ENCODE data around the gene TRRAP.

TRRAP gene

DNA sequence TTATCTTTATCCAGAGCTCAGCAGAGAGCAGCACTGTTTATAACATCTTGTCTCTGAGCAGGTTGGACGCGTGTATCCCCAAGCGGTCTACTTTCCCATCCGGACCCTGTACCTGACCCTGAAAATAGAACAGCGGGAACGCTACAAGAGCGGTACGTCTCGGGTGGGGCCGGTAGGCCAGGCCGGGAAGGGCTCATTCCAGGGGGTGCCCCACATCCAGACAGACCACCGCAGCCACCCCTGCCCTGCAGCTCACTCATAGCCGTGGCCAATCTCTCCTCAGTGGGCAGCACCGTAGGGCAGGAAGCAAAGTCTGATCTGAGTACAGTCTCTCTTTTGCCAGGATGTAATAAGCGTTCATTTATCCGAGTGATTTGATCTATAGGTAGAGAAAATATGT is 113.7 kb downstream of the TRRAP start:
- Mint-ChIP-seq H3K27ac (no peak overlapping the region), H3K4me3 (no peak overlapping the region), H3K9me3 (peaks cover 1% of the 10 kb centered on the region), H3K4me1 (no peaks in the 10 kb centered on the region), H3K36me3 (ENCODE audit: low read depth) (peaks cover 80% of the 10 kb centered on the region), H3K27me3 (ENCODE audit: low read depth, poor library complexity) (no peaks in the 10 kb centered on the region)
- DNase-seq: no peak
- TF ChIP-seq, protein P1, sequence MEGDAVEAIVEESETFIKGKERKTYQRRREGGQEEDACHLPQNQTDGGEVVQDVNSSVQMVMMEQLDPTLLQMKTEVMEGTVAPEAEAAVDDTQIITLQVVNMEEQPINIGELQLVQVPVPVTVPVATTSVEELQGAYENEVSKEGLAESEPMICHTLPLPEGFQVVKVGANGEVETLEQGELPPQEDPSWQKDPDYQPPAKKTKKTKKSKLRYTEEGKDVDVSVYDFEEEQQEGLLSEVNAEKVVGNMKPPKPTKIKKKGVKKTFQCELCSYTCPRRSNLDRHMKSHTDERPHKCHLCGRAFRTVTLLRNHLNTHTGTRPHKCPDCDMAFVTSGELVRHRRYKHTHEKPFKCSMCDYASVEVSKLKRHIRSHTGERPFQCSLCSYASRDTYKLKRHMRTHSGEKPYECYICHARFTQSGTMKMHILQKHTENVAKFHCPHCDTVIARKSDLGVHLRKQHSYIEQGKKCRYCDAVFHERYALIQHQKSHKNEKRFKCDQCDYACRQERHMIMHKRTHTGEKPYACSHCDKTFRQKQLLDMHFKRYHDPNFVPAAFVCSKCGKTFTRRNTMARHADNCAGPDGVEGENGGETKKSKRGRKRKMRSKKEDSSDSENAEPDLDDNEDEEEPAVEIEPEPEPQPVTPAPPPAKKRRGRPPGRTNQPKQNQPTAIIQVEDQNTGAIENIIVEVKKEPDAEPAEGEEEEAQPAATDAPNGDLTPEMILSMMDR (IDR thresholded peaks at IDR 0.05): no peak

DNA sequence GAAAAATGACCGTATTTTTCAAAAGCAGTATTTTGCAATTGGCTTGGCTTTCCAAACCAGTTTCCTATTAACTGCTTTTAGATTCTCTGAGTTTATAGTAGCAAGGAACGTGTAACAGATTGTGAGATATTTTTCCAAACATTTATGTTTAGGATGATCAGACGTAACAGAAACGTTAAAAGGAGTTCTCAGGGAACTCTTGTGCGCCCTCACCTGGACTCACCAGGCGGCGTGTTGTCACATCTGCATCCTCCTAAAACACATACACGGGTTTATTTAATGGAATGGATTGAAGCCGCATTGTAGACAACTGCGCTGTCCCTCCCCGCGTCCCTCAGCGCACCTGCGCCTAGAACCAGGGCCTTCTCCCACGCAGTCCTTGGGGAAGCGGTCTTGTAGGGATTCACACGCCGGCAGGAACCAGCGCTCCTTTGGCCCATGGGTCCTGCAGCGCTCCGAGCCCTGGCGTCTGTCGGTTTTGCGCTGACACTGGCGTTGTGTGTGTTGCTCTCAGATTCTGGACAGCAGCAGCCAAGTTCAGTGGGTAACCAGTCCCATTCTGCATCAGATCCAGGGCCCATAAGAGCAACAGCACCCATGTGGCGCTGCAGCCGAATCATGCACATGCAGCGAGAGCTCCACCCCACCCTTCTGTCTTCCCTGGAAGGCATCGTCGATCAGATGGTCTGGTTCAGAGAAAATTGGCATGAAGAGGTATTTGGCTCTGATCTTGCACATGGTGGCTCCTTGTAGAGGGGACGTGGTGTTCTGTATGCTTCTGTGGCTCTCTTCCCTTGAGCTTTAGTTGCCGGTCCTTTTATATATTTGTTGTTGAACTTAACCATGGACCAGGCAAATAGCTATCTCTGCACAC is 114.9 kb downstream of the TRRAP start:
- no peak for DNase-seq
- peaks cover 73% of the 10 kb centered on the region for H3K36me3 Mint-ChIP-seq (ENCODE audit: low read depth)
- TF ChIP-seq, protein P1 (IDR thresholded peaks at IDR 0.05): no peak
- H3K27ac Mint-ChIP-seq: no peak overlapping the region
- no peak overlapping the region for H3K4me3 Mint-ChIP-seq
- no peaks in the 10 kb centered on the region for H3K27me3 Mint-ChIP-seq (ENCODE audit: low read depth, poor library complexity)
- no peaks in the 10 kb centered on the region for H3K9me3 Mint-ChIP-seq
- H3K4me1 Mint-ChIP-seq: no peaks in the 10 kb centered on the region

DNA sequence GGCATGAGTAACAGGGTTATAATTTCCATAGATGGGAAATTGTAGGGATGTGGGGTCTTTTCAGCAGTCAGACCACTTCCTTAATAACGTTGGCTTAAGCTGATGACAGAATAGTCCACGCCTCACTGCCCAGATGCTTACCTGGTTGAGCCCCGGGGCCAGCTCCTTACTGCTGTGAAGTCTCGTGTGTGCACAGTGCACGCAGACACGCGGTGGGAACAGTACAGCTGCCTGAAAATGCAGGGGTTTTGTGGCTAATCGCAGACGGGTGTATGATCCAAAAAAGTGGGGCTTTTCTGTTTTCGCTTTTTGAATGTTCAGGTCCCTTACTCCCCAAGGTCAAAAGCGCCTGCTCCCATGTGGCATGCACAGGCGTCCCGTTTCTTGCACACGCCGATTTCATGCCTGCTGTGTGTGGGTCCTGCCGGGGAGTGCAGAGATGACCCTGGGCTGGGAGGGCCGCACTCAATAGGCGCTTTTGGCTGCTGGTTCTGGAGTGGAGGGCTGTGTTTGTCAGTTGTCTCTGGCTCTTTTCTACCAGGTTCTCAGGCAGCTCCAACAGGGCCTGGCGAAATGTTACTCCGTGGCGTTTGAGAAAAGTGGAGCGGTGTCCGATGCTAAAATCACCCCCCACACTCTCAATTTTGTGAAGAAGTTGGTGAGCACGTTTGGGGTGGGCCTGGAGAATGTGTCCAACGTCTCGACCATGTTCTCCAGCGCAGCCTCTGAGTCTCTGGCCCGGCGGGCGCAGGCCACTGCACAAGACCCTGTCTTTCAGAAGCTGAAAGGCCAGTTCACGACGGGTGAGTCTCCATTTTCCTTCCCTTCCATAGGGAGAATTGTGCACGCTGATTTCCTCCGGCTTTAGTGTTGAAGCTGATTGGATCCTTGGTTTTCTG is 116.0 kb downstream of the TRRAP start:
- Mint-ChIP-seq H3K27ac (no peak overlapping the region), H3K9me3 (no peaks in the 10 kb centered on the region), H3K4me1 (no peaks in the 10 kb centered on the region), H3K36me3 (ENCODE audit: low read depth) (peaks cover 71% of the 10 kb centered on the region), H3K27me3 (ENCODE audit: low read depth, poor library complexity) (no peaks in the 10 kb centered on the region), H3K4me3 (no peak overlapping the region)
- no peak for DNase-seq
- TF ChIP-seq, protein P1 (IDR thresholded peaks at IDR 0.05): no peak

DNA sequence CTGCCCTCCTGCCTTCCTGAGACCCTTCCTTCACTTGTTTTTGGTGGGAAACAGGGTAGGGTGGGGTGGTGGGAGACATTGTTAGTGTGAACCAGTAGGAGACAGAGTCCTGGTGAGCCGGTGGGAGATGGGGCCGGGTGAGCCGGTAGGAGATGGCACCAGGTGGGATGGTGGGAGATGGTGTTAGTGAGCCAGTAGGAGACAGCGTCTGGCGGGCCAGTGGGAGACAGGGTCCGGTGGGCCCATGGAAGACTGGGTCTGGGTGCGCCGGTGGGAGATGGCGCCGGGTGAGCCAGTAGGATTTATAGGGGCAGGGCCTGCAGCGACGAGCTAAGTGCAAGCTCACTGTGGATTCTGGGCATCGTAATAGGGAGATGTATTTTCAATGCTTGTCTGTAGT is 116.8 kb downstream of the TRRAP start:
- H3K9me3 Mint-ChIP-seq: no peaks in the 10 kb centered on the region
- TF ChIP-seq, protein P1 (IDR thresholded peaks at IDR 0.05): no peak
- H3K36me3 Mint-ChIP-seq (ENCODE audit: low read depth): peaks cover 70% of the 10 kb centered on the region
- no peak for DNase-seq
- no peaks in the 10 kb centered on the region for H3K27me3 Mint-ChIP-seq (ENCODE audit: low read depth, poor library complexity)
- H3K27ac Mint-ChIP-seq: no peak overlapping the region
- no peak overlapping the region for H3K4me3 Mint-ChIP-seq
- no peaks in the 10 kb centered on the region for H3K4me1 Mint-ChIP-seq

DNA sequence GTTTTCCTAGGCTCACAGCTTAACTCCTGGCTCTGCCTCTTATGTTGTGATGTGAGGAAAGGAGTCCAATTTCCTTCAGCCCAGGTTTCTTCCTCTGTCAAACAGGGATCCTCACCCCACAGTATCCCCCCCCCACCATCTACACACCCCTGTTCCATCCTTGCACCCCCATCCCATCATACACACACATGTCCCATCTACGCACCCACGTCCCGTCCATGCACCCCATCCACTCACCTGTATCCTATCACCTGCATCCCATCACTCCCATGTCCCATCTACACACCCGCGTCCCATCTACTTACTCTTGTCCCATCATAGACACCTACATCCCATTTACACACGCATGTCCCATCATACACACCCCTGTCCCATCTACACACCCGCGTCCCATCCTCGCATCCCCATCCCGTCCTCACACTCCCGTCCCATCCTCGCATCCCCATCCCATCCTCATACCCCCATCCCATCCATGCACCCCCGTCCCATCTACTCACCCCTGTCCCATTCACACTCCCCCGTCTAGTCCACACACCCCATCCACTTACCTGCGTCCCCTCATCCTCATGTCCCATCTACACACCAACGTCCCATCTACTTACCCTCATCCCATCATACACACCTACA is 117.3 kb downstream of the TRRAP start:
- H3K27ac Mint-ChIP-seq: no peak overlapping the region
- no peak for DNase-seq
- H3K4me3 Mint-ChIP-seq: no peak overlapping the region
- no peaks in the 10 kb centered on the region for H3K9me3 Mint-ChIP-seq
- peaks cover 66% of the 10 kb centered on the region for H3K36me3 Mint-ChIP-seq (ENCODE audit: low read depth)
- no peaks in the 10 kb centered on the region for H3K4me1 Mint-ChIP-seq
- TF ChIP-seq, protein P1 (IDR thresholded peaks at IDR 0.05): no peak
- no peaks in the 10 kb centered on the region for H3K27me3 Mint-ChIP-seq (ENCODE audit: low read depth, poor library complexity)
